Mesodermal cell (in vitro differentiated cells): ENCODE data around the gene HSPB9.
A peak's percentile ranks its signal among the peaks of the same experiment; 100 is the strongest.

Experiments used
- H3K27ac ChIP-seq: 2 replicates; pipeline ENCODE4 v1.7.0; 2013; ENCODE audit warnings: mild to moderate bottlenecking, low read depth, low read length, moderate library complexity; ENCODE audit not compliant: severe bottlenecking
- H3K36me3 ChIP-seq: 2 replicates; pipeline ENCODE4 v1.7.1; 2013; ENCODE audit warnings: mild to moderate bottlenecking, low read length, moderate library complexity; ENCODE audit not compliant: control insufficient read depth, insufficient read depth
- H3K4me1 ChIP-seq: one replicate; pipeline ENCODE4 v1.7.1; 2013; ENCODE audit warnings: mild to moderate bottlenecking, low read length; ENCODE audit not compliant: insufficient read depth, control insufficient read depth, poor library complexity, severe bottlenecking
- H3K4me3 ChIP-seq: 2 replicates; pipeline ENCODE4 v1.7.0; 2013; ENCODE audit warnings: low read length, control low read depth, mild to moderate bottlenecking; ENCODE audit not compliant: insufficient read depth, poor library complexity, severe bottlenecking; ENCODE audit errors: extremely low read depth
- H3K9me3 ChIP-seq: 2 replicates; pipeline ENCODE4 v1.7.1; 2013; ENCODE audit warnings: mild to moderate bottlenecking, low read length, moderate library complexity; ENCODE audit not compliant: control insufficient read depth
- WGBS, 2 experiments: methylation state at CpG; one replicate each; pipeline ENCODE4 v1.1.5; 2013; ENCODE audit warnings: missing lambda C conversion rate in 2 of 2; ENCODE audit not compliant: insufficient coverage in 2 of 2; 5-methylcytosine and 5-hydroxymethylcytosine counted together

The HSPB9 gene

DNA sequence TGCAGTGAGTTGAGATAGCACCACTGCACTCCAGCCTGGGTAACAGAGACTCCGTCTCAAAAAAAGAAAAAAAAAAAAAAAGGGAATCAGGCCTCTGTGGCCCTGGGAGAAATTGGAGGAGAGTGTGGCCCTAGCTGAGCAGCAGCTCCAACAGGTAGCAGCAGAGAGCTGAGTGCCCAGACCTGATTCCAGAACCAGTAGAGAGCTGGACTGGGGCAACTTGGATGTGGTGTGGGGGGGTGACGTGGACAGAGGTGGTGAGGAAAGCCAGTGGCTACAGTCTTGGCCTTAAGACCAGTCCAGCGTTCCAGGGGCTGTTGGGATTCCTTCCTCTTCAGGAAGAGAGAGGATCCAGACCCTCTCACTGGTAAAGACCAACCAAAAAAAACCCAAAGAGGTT, 1.7 kb downstream of the HSPB9 start:
- H3K36me3 ChIP-seq, result peaks cover 56% of the 10 kb centered on the region
- 90 to 91% methylated on average over 3 of the region's 3 CpGs for WGBS, 2 experiments
- no peak overlapping the region for H3K27ac ChIP-seq

DNA sequence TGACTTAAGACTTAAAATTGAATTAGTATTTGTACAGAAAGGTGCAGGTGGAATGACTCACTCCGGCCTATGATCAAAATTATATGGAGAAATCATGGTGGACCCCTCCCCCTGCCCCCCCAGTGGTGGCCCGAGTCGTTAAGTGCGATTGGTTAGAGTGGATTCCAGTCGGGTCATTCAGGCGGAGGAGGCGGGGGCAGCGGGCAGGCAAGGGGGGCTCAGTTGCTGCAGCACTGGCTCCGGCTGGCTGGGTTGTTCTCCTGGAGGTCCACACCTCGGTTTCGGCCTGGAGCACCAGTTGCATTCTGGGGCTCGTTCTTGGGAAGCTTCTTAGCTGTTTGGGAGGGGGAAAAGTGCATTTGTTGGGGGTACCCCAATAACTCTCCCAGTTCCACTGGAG, 3.0 kb downstream of the HSPB9 start:
- Histone ChIP-seq H3K9me3 (no peaks in the 10 kb centered on the region), H3K4me1 (peaks cover 1% of the 10 kb centered on the region), H3K27ac (no peak overlapping the region), H3K4me3 (no peak overlapping the region), H3K36me3 (peaks cover 69% of the 10 kb centered on the region)
- WGBS, 2 experiments, result 90 to 98% methylated on average over 7 to 8 of the region's 12 CpGs

More for the DNA sequence above, 1.7 kb downstream of the HSPB9 start:
- Histone ChIP-seq H3K4me3 (no peak overlapping the region), H3K9me3 (no peaks in the 10 kb centered on the region), H3K4me1 (peaks cover 5% of the 10 kb centered on the region)

DNA sequence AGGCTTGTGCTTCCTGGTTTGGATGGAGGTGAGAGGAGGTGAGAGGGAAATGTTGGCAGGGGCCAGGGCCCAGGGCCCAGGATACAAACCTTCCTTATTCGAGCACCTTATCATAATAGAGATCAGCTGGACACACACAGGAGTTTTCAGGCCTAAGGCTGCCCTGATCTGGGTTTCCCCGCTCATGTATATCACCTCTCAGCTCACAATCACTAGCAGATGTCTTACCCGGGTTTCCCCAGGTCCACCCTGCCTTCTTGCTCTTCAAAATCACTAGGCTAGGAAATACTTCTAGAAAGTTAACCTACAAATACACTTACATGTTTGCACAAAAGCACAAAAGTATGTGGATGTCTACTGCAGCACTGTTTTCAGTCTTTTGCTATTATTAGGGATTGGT, 4.2 kb downstream of the HSPB9 start:
- Histone ChIP-seq H3K9me3 (no peaks in the 10 kb centered on the region), H3K4me1 (no peaks in the 10 kb centered on the region), H3K27ac (no peak overlapping the region), H3K36me3 (peaks cover 76% of the 10 kb centered on the region), H3K4me3 (no peak overlapping the region)
- WGBS, 2 experiments, result 91 to 92% methylated on average over 3 of the region's 3 CpGs

DNA sequence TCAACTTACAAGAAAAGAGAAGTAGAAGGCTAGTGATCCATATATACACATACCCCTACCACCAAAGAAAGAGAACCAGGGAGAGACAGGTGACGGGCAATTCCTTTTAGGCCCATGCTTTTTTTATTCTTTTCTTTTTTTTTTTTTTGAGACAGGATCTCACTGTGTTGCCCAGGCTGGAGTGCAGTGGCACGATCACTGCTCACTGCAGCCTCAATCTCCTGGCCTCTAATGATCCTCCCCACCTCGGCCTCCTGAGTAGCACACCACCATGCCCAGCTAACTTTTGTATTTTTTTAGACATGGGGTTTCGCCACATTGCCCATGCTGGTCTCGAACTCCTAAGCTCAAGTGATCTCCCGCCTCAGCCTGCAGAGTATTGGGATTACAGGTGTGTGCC, 4.8 kb downstream of the HSPB9 start:
- no peak overlapping the region for H3K4me3 ChIP-seq
- H3K36me3 ChIP-seq, result peaks cover 76% of the 10 kb centered on the region
- H3K27ac ChIP-seq, result no peak overlapping the region
- no peaks in the 10 kb centered on the region for H3K9me3 ChIP-seq
- peaks cover 5% of the 10 kb centered on the region for H3K4me1 ChIP-seq
- 93 to 100% methylated on average over 5 of the region's 6 CpGs for WGBS, 2 experiments

DNA sequence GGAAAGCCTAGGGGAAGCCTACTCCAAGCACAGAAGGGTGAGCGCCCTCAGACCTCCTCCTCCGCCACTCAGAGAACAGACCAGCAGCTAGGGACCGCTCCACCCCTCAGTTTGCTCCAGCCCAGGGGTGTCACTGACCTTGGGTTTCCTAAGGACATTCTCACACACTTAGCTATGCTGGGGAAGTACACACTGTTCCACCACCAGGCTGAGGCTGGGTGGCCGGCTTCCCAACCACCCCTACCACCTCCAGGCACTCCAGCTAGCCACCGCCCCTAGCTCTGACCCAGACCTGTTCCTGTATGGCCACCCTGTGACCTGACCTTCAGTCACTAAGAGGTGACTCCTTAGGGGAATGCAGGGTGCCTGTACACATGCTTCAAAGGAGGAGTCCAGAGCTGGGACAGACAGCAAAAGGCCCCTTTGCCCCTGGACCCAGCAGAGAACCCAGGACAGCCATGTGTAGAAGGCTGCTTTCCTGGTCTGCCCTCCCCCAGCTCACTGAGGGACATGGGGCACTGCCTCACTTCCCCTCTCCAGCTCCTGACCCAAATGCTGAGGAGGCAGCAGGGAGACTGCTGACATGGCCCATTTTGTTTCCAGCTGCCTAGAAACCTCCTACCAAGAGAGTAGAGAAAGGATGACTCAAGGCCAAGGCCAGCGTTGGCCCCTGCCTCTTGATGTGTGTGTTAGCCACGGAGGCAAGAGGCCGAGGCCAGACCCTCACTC, 6.7 kb downstream of the HSPB9 start:
- no peak overlapping the region for H3K27ac ChIP-seq
- H3K9me3 ChIP-seq, result no peaks in the 10 kb centered on the region
- 92 to 98% methylated on average over 6 to 7 of the region's 8 CpGs for WGBS, 2 experiments
- peaks cover 79% of the 10 kb centered on the region for H3K36me3 ChIP-seq
- peaks cover 13% of the 10 kb centered on the region for H3K4me1 ChIP-seq
- no peak overlapping the region for H3K4me3 ChIP-seq

DNA sequence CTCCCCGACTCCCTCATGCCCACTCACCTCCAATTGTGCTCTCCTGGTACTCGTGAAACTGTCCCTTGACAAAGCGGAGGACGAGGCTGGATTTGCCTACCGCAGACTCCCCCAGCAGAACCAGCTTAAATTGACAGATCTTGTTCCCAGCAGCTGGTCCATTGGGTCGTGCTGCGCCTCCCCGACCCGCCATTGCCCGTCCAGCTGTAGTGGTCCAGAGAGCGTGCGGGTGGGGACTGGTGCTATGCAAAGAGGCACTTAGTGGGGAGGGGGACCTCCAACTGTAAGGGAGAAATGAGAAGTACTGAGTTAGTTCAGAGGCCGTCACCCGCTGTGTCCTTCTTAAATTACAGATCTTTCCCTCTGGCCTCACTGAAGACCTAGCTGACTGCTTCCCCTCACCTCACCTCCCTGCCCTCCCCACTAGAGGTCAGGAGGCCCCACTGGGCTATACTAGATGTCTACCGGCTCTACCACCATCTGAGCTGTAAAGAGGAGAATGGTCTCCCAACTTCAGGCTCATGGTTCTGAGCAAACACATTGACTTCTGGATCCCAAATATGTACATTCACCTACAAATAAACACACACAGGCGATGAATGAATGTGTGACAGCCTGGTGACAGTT, 7.8 kb downstream of the HSPB9 start:
- H3K4me1 ChIP-seq, result peaks cover 18% of the 10 kb centered on the region
- no peaks in the 10 kb centered on the region for H3K9me3 ChIP-seq
- no peak overlapping the region for H3K4me3 ChIP-seq
- H3K27ac ChIP-seq, result no peak overlapping the region
- peaks cover 76% of the 10 kb centered on the region for H3K36me3 ChIP-seq
- WGBS, 2 experiments, result 91 to 98% methylated on average over 11 to 12 of the region's 16 CpGs

DNA sequence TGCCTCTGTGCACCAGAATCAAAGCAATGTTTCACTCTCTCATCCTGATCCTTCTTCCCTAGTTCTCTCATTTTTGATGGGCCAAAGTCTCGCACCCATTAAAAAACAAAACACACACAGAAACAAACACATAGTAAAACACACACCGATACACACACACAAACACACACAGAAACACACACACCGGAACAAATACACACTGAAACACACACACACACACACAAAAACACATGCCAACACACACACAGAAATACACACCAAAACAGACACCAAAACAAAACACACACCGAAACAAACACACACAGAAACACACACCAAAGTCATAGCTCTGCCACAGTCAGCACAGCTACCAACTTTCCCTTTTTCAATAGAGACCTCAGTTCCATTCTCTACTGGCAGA, 8.6 kb downstream of the HSPB9 start:
- Histone ChIP-seq H3K9me3 (no peaks in the 10 kb centered on the region), H3K36me3 (peaks cover 72% of the 10 kb centered on the region), H3K27ac (peak overlapping the region; percentile 55), H3K4me1 (peaks cover 26% of the 10 kb centered on the region), H3K4me3 (no peak overlapping the region)
- WGBS, 2 experiments, result 82 to 96% methylated on average over 3 to 4 of the region's 4 CpGs

DNA sequence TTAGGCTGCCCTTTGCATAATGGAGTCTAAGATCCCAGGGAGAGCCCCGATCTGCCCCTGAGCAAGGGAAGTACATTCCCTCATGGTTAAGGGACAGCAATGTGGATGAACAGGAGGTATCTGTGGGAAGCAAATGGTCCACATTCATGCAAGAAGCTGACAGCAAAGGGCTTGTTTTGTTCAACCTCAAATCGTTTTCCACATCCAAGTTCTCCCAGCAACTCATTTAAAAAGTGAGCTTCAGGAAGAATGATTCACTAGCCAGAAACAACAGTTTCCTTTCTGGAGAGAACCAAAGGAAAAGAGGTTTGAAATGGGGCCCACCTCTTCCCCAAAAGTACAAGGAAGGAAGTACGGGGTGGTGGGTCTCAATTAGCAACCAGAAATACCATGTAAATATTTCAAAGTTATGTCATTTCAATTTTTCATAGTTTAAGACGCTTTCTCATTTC, 9.4 kb downstream of the HSPB9 start:
- Histone ChIP-seq H3K9me3 (no peaks in the 10 kb centered on the region), H3K36me3 (peaks cover 72% of the 10 kb centered on the region), H3K27ac (peak overlapping the region; percentile 23), H3K4me3 (no peak overlapping the region), H3K4me1 (peaks cover 28% of the 10 kb centered on the region)
- 94 to 100% methylated on average over 1 to 2 of the region's 4 CpGs for WGBS, 2 experiments

DNA sequence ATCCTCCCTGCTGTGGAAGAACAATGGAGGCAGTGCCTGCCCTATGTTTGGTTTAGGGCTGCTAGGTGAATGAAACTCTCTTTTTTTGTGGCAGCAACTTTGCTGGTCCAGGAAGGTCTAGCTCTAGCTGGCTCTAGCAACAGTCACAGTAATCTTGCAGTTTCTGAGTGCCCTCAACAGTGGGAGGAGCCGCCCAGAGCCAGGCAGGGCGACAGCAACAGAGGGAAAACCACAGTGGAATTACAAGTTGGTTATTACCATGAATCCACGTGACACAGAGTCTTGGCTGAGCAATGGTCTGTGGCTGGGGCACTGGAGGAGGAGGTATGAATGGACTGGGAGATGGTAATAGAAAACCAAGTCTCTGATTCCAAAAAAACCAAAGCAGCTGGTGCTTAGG, 10.3 kb downstream of the HSPB9 start:
- Histone ChIP-seq H3K36me3 (peaks cover 67% of the 10 kb centered on the region), H3K9me3 (no peaks in the 10 kb centered on the region), H3K4me1 (peaks cover 28% of the 10 kb centered on the region), H3K4me3 (no peak overlapping the region), H3K27ac (no peak overlapping the region)
- WGBS, 2 experiments, result 87 to 97% methylated on average over 3 of the region's 3 CpGs

DNA sequence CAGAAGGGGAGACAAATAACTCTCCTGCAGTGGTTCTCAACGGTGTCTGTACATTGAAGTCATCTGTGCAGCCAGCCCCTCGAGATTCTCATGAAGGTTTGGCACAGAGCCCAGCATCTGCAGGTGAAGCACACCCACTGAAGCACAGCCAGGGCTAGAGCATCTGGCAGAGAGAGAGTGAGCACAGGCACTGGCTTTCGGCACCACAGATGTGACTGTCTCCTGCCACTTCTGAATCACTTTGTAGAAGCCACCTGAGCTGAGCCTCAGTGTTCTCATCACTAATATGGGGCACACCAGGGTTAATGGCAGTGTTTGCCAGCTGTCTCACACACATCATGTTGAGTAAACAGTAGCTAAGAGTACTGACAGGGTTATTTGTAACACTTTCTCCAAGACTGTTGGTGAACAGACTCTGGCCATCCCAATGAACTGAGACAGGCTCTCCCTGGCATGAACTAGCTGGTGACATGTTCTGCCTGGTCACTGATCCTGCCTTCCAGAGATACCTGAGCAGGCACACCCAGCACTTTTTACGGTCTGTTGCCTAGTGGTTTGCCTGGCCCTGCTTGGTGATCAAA, 10.9 kb downstream of the HSPB9 start:
- peaks cover 28% of the 10 kb centered on the region for H3K4me1 ChIP-seq
- H3K4me3 ChIP-seq, result no peak overlapping the region
- H3K9me3 ChIP-seq, result no peaks in the 10 kb centered on the region
- no peak overlapping the region for H3K27ac ChIP-seq
- WGBS, 2 experiments, result 87 to 92% methylated on average over 4 of the region's 4 CpGs
- H3K36me3 ChIP-seq, result peaks cover 67% of the 10 kb centered on the region

DNA sequence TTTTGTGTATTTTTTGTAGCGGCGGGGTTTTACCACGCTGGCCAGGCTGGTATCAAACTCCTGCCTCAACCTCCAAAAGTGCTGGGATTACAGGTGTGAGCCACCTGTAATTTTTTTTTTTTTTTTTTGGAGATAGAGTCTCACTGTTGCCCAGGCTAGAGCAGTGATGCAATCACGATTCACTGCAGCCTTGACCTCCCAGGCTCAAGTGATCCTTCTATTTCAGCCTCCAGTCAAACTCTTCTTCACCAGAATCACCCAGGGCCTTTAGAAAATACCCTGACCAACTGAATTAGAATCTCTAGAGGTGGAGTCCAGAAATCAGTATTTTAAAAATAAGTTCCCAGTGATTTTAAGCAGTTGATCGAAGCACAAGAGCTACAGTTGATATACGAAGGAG, 12.5 kb downstream of the HSPB9 start:
- Histone ChIP-seq H3K27ac (peak overlapping the region; percentile 75), H3K36me3 (peaks cover 58% of the 10 kb centered on the region), H3K4me1 (peaks cover 28% of the 10 kb centered on the region), H3K9me3 (no peaks in the 10 kb centered on the region), H3K4me3 (no peak overlapping the region)
- WGBS, 2 experiments, result 98% methylated on average over 4 to 5 of the region's 6 CpGs
